ENCODE measurements around the gene PCDHB12. TPM values are rescaled to one million over a fixed set of nuclear protein-coding genes. Genes with fewer than 3 reads are reported as not detected.
"Not testable (repeated sequence)": the region's sequence is repeated elsewhere in the genome, so short reads cannot be mapped to it uniquely, and the experiment has no call there.

The PCDHB12 gene
- total RNA-seq, 2 experiments from 2014 or later, result not detected

- DNase-seq; H3K36me3 Mint-ChIP-seq (ENCODE audit: low read depth); CTCF ChIA-PET; H3K4me3 Mint-ChIP-seq; H3K27ac Mint-ChIP-seq; H3K4me1 Mint-ChIP-seq; H3K27me3 Mint-ChIP-seq; POLR2A ChIA-PET: not testable (repeated sequence)
- H3K9me3 Mint-ChIP-seq, result peaks cover 25% of the 10 kb centered on the region
Observed at GRCh38 chr5:141189131-141189530, 19.4 kb upstream of the PCDHB12 start.

- Mint-ChIP-seq H3K9me3 (peaks cover 26% of the 10 kb centered on the region), H3K4me1 (no peaks in the 10 kb centered on the region), H3K27me3 (peaks cover 7% of the 10 kb centered on the region), H3K36me3 (ENCODE audit: low read depth) (peaks cover 2% of the 10 kb centered on the region), H3K27ac (no peak within 1 kb of the TSS), H3K4me3 (no peak within 1 kb of the TSS)
- peak; percentile 18 for DNase-seq
- CTCF ChIA-PET, result interaction anchor here (1.2 kb wide), 1 partner anchor 365 kb away, joined by 3 read pairs; no protein-coding TSS in a partner anchor
- POLR2A ChIA-PET, result no interaction called here
Observed at GRCh38 chr5:141192110-141192725, 16.3 kb upstream of the PCDHB12 start, which contains the start of gene PCDHB10. Gene PCDHB10, plus strand, starts transcription at chr5:141192353. Its CDS starts 200 bp downstream, at chr5:141192553.

GRCh38 chr5:141194332-141194731 lies 14.2 kb upstream of the PCDHB12 start:
- POLR2A ChIA-PET; H3K4me3 Mint-ChIP-seq; H3K36me3 Mint-ChIP-seq (ENCODE audit: low read depth); H3K27ac Mint-ChIP-seq; H3K4me1 Mint-ChIP-seq; DNase-seq; CTCF ChIA-PET; H3K27me3 Mint-ChIP-seq: not testable (repeated sequence)
- H3K9me3 Mint-ChIP-seq, result peaks cover 28% of the 10 kb centered on the region

- H3K36me3 Mint-ChIP-seq (ENCODE audit: low read depth), result no peaks in the 10 kb centered on the region
- POLR2A ChIA-PET, result no interaction called here
Observed at GRCh38 chr5:141196363-141196762, 12.2 kb upstream of the PCDHB12 start.

GRCh38 chr5:141199359-141200235 lies 8.9 kb upstream of the PCDHB12 start, which contains the start of gene PCDHB11:
Gene PCDHB11, plus strand, starts transcription at chr5:141199627. Its CDS starts 148 bp downstream, at chr5:141199775.
- no peaks in the 10 kb centered on the region for H3K4me1 Mint-ChIP-seq
- H3K9me3 Mint-ChIP-seq, result peaks cover 25% of the 10 kb centered on the region
- no peak within 1 kb of the TSS for H3K27ac Mint-ChIP-seq
- POLR2A ChIA-PET, result no interaction called here
- no peaks in the 10 kb centered on the region for H3K27me3 Mint-ChIP-seq
- H3K36me3 Mint-ChIP-seq (ENCODE audit: low read depth), result peaks cover 2% of the 10 kb centered on the region
- no peak within 1 kb of the TSS for H3K4me3 Mint-ChIP-seq
- DNase-seq, result no peak
- CTCF ChIA-PET, result no interaction called here

More at GRCh38 chr5:141196363-141196762, 12.2 kb upstream of the PCDHB12 start:
- Mint-ChIP-seq H3K4me3 (no peak overlapping the region), H3K27me3 (peaks cover 4% of the 10 kb centered on the region), H3K9me3 (peaks cover 37% of the 10 kb centered on the region), H3K27ac (no peak overlapping the region), H3K4me1 (no peaks in the 10 kb centered on the region)
- CTCF ChIA-PET, result no interaction called here
- DNase-seq, result no peak

GRCh38 chr5:141201126-141201525 lies 7.4 kb upstream of the PCDHB12 start:
- DNase-seq; H3K27me3 Mint-ChIP-seq; H3K4me1 Mint-ChIP-seq; POLR2A ChIA-PET; H3K4me3 Mint-ChIP-seq; CTCF ChIA-PET; H3K36me3 Mint-ChIP-seq (ENCODE audit: low read depth); H3K27ac Mint-ChIP-seq: not testable (repeated sequence)
- H3K9me3 Mint-ChIP-seq, result peaks cover 24% of the 10 kb centered on the region

- POLR2A ChIA-PET; CTCF ChIA-PET; H3K4me1 Mint-ChIP-seq; DNase-seq; H3K27me3 Mint-ChIP-seq; H3K36me3 Mint-ChIP-seq (ENCODE audit: low read depth); H3K4me3 Mint-ChIP-seq; H3K27ac Mint-ChIP-seq: not testable (repeated sequence)
- H3K9me3 Mint-ChIP-seq, result peaks cover 19% of the 10 kb centered on the region
Observed at GRCh38 chr5:141201646-141202045, 6.9 kb upstream of the PCDHB12 start.

GRCh38 chr5:141210281-141210680 lies 1.8 kb downstream of the PCDHB12 start:
- CTCF ChIA-PET, result not testable (repeated sequence)

GRCh38 chr5:141210849-141211248 lies 2.3 kb downstream of the PCDHB12 start:
- H3K36me3 Mint-ChIP-seq (ENCODE audit: low read depth); DNase-seq; H3K4me3 Mint-ChIP-seq; CTCF ChIA-PET; H3K27ac Mint-ChIP-seq; H3K4me1 Mint-ChIP-seq; POLR2A ChIA-PET: not testable (repeated sequence)
- Mint-ChIP-seq H3K27me3 (peaks cover 13% of the 10 kb centered on the region), H3K9me3 (peaks cover 12% of the 10 kb centered on the region)

More at GRCh38 chr5:141210281-141210680, 1.8 kb downstream of the PCDHB12 start:
- DNase-seq; H3K36me3 Mint-ChIP-seq (ENCODE audit: low read depth); H3K4me3 Mint-ChIP-seq; H3K4me1 Mint-ChIP-seq; H3K27ac Mint-ChIP-seq; POLR2A ChIA-PET: not testable (repeated sequence)
- peaks cover 12% of the 10 kb centered on the region for H3K27me3 Mint-ChIP-seq
- H3K9me3 Mint-ChIP-seq, result peaks cover 11% of the 10 kb centered on the region

- H3K36me3 Mint-ChIP-seq (ENCODE audit: low read depth); H3K27ac Mint-ChIP-seq; H3K4me1 Mint-ChIP-seq; H3K4me3 Mint-ChIP-seq; DNase-seq; POLR2A ChIA-PET: not testable (repeated sequence)
- Mint-ChIP-seq H3K27me3 (peaks cover 15% of the 10 kb centered on the region), H3K9me3 (peaks cover 16% of the 10 kb centered on the region)
- CTCF ChIA-PET, result interaction anchor here (0.6 kb wide), 1 partner anchor 9 kb away, joined by 3 read pairs; the partner anchor contains the start of gene PCDHB14
Observed at GRCh38 chr5:141213656-141214339, 5.3 kb downstream of the PCDHB12 start, which contains the start of gene PCDHB13. Gene PCDHB13, plus strand, starts transcription at chr5:141213919. Its CDS starts 205 bp downstream, at chr5:141214124.

- H3K27ac Mint-ChIP-seq; H3K4me1 Mint-ChIP-seq; DNase-seq; POLR2A ChIA-PET; H3K36me3 Mint-ChIP-seq (ENCODE audit: low read depth); H3K4me3 Mint-ChIP-seq: not testable (repeated sequence)
- CTCF ChIA-PET, result interaction anchor here (0.6 kb wide), 1 partner anchor 9 kb away, joined by 3 read pairs; the partner anchor contains the start of gene PCDHB14
- H3K9me3 Mint-ChIP-seq, result peaks cover 14% of the 10 kb centered on the region
- H3K27me3 Mint-ChIP-seq, result peaks cover 15% of the 10 kb centered on the region
Observed at GRCh38 chr5:141214583-141214982, 6.1 kb downstream of the PCDHB12 start.

GRCh38 chr5:141215504-141215903 lies 7.0 kb downstream of the PCDHB12 start:
- H3K27ac Mint-ChIP-seq; DNase-seq; H3K4me1 Mint-ChIP-seq; POLR2A ChIA-PET; CTCF ChIA-PET; H3K4me3 Mint-ChIP-seq; H3K36me3 Mint-ChIP-seq (ENCODE audit: low read depth): not testable (repeated sequence)
- Mint-ChIP-seq H3K9me3 (peaks cover 16% of the 10 kb centered on the region), H3K27me3 (peaks cover 12% of the 10 kb centered on the region)

- Mint-ChIP-seq H3K9me3 (peaks cover 16% of the 10 kb centered on the region), H3K27me3 (peaks cover 12% of the 10 kb centered on the region)
- POLR2A ChIA-PET; CTCF ChIA-PET; H3K4me1 Mint-ChIP-seq; H3K4me3 Mint-ChIP-seq; H3K27ac Mint-ChIP-seq; DNase-seq; H3K36me3 Mint-ChIP-seq (ENCODE audit: low read depth): not testable (repeated sequence)
Observed at GRCh38 chr5:141216035-141216434, 7.5 kb downstream of the PCDHB12 start.
